GM23338 (cell line): ENCODE results near the gene MPP7. TPM values are rescaled to one million over a fixed set of nuclear protein-coding genes. Genes with fewer than 3 reads are reported as not detected.

Experiments
- microRNA-seq: library from miRNA; unstranded; fragments of <30 nt; microRNA quantifications from one replicate; pipeline ENCODE4, GENCODE V29; 2017
- polyA plus RNA-seq: library from polyadenylated mRNA; unstranded; fragments of >200 nt; fragmentation: Nextera tagmentation; extraction: Ambion mirVana; gene quantifications from 2 replicates; pipeline ENCODE4 v1.2.1, GENCODE V29; 2016
- small RNA-seq: library from RNA; depleted of rRNA; stranded (forward); fragments of <200 nt; gene quantifications from one replicate; pipeline ENCODE3, GENCODE V24; 2014; ENCODE audit warnings: low replicate concordance
- total RNA-seq: library from RNA; depleted of rRNA; stranded (reverse); fragments of >200 nt; shearing (Covaris generic); gene quantifications from 2 replicates; pipeline ENCODE4 v1.2.3, GENCODE V29; 2014; rRNA removed

MPP7 gene
- total and polyA plus RNA-seq, 2 experiments from 2014 or later, result 5.0 to 8.0 TPM

Small RNA genes lying within 50 kb of the gene (microRNA-seq; reads per million reads assigned to microRNA genes)
- not detected for gene MIR8086

Small RNA genes lying within 50 kb of the gene (small RNA-seq; reads per million reads assigned to genes)
- gene MIR8086, result not detected

Other genes starting within 250 kb of the MPP7 start
- gene WAC, start 230.1 kb upstream of the MPP7 start, total RNA-seq, result 106 and 116 TPM in 2 replicates
- 52.8 and 59.4 TPM in 2 replicates for gene WAC, start 230.1 kb upstream of the MPP7 start, polyA plus RNA-seq